ENCODE results near the gene SLC25A33. TPM values are rescaled to one million over a fixed set of nuclear protein-coding genes. Genes with fewer than 3 reads are reported as not detected.

The SLC25A33 gene
- total and polyA plus RNA-seq, 2 donors: 4.6 to 5.8 TPM

GRCh38 chr1:9606948-9607347, 67.7 kb downstream of the SLC25A33 start:
- no peak for DNase-seq (ENCODE audit: low read depth in 6 of 9, low spot score in 9 of 9)
- Histone ChIP-seq H3K4me3 (ENCODE audit: low read length in 2 of 2) (no peak overlapping the region), H3K27me3 (ENCODE audit: control insufficient read depth in 2 of 2, insufficient read depth in 1 of 2, low read length in 1 of 2) (no peaks in the 10 kb centered on the region), H3K9me3 (ENCODE audit: control insufficient read depth in 2 of 2, insufficient read depth in 1 of 2, low read length in 1 of 2) (no peaks in the 10 kb centered on the region), H3K4me1 (ENCODE audit: control insufficient read depth in 2 of 2, insufficient read depth in 2 of 2, low read length in 2 of 2) (peaks cover 0 to 4% of the 10 kb centered on the region in 2 donors), H3K36me3 (ENCODE audit: control insufficient read depth in 2 of 2, insufficient read depth in 2 of 2, low read length in 1 of 2) (peaks cover 55 to 66% of the 10 kb centered on the region in 2 donors), H3K27ac (ENCODE audit: low read depth in 1 of 2, low read length in 1 of 2) (no peak overlapping the region)
- 96% methylated on average over 10 of the region's 10 CpGs for WGBS

GRCh38 chr1:9607352-9607751, 68.1 kb downstream of the SLC25A33 start:
- no peak for DNase-seq (ENCODE audit: low read depth in 6 of 9, low spot score in 9 of 9)
- H3K27ac ChIP-seq (ENCODE audit: low read depth in 1 of 2, low read length in 1 of 2): no peak overlapping the region
- H3K4me3 ChIP-seq (ENCODE audit: low read length in 2 of 2): no peak overlapping the region
- WGBS: 97% methylated on average over 19 of the region's 19 CpGs
- peaks cover 53 to 66% of the 10 kb centered on the region in 2 donors for H3K36me3 ChIP-seq (ENCODE audit: control insufficient read depth in 2 of 2, insufficient read depth in 2 of 2, low read length in 1 of 2)
- peaks cover 0 to 4% of the 10 kb centered on the region in 2 donors for H3K4me1 ChIP-seq (ENCODE audit: control insufficient read depth in 2 of 2, insufficient read depth in 2 of 2, low read length in 2 of 2)
- no peaks in the 10 kb centered on the region for H3K27me3 ChIP-seq (ENCODE audit: control insufficient read depth in 2 of 2, insufficient read depth in 1 of 2, low read length in 1 of 2)
- H3K9me3 ChIP-seq (ENCODE audit: control insufficient read depth in 2 of 2, insufficient read depth in 1 of 2, low read length in 1 of 2): no peaks in the 10 kb centered on the region

- peaks cover 45 to 56% of the 10 kb centered on the region in 2 donors for H3K36me3 ChIP-seq (ENCODE audit: control insufficient read depth in 2 of 2, insufficient read depth in 2 of 2, low read length in 1 of 2)
- H3K9me3 ChIP-seq (ENCODE audit: control insufficient read depth in 2 of 2, insufficient read depth in 1 of 2, low read length in 1 of 2): no peaks in the 10 kb centered on the region
- WGBS: 97% methylated on average over 5 of the region's 5 CpGs
- H3K4me3 ChIP-seq (ENCODE audit: low read length in 2 of 2): no peak overlapping the region
- DNase-seq (ENCODE audit: low read depth in 6 of 9, low spot score in 9 of 9): no peak
- no peak overlapping the region for H3K27ac ChIP-seq (ENCODE audit: low read depth in 1 of 2, low read length in 1 of 2)
- H3K4me1 ChIP-seq (ENCODE audit: control insufficient read depth in 2 of 2, insufficient read depth in 2 of 2, low read length in 2 of 2): no peaks in the 10 kb centered on the region
- no peaks in the 10 kb centered on the region for H3K27me3 ChIP-seq (ENCODE audit: control insufficient read depth in 2 of 2, insufficient read depth in 1 of 2, low read length in 1 of 2)
Observed at GRCh38 chr1:9609998-9610397, 70.7 kb downstream of the SLC25A33 start.

GRCh38 chr1:9610548-9610947, 71.3 kb downstream of the SLC25A33 start:
- Histone ChIP-seq H3K36me3 (ENCODE audit: control insufficient read depth in 2 of 2, insufficient read depth in 2 of 2, low read length in 1 of 2) (peaks cover 45 to 55% of the 10 kb centered on the region in 2 donors), H3K27me3 (ENCODE audit: control insufficient read depth in 2 of 2, insufficient read depth in 1 of 2, low read length in 1 of 2) (no peaks in the 10 kb centered on the region), H3K27ac (ENCODE audit: low read depth in 1 of 2, low read length in 1 of 2) (no peak overlapping the region), H3K4me3 (ENCODE audit: low read length in 2 of 2) (no peak overlapping the region), H3K9me3 (ENCODE audit: control insufficient read depth in 2 of 2, insufficient read depth in 1 of 2, low read length in 1 of 2) (no peaks in the 10 kb centered on the region), H3K4me1 (ENCODE audit: control insufficient read depth in 2 of 2, insufficient read depth in 2 of 2, low read length in 2 of 2) (no peaks in the 10 kb centered on the region)
- DNase-seq (ENCODE audit: low read depth in 6 of 9, low spot score in 9 of 9): no peak
- 96% methylated on average over 25 of the region's 25 CpGs for WGBS

- Histone ChIP-seq H3K36me3 (ENCODE audit: control insufficient read depth in 2 of 2, insufficient read depth in 2 of 2, low read length in 1 of 2) (peaks cover 45 to 53% of the 10 kb centered on the region in 2 donors), H3K27ac (ENCODE audit: low read depth in 1 of 2, low read length in 1 of 2) (no peak overlapping the region), H3K4me3 (ENCODE audit: low read length in 2 of 2) (no peak overlapping the region), H3K4me1 (ENCODE audit: control insufficient read depth in 2 of 2, insufficient read depth in 2 of 2, low read length in 2 of 2) (no peaks in the 10 kb centered on the region), H3K9me3 (ENCODE audit: control insufficient read depth in 2 of 2, insufficient read depth in 1 of 2, low read length in 1 of 2) (no peaks in the 10 kb centered on the region), H3K27me3 (ENCODE audit: control insufficient read depth in 2 of 2, insufficient read depth in 1 of 2, low read length in 1 of 2) (no peaks in the 10 kb centered on the region)
- WGBS: 91% methylated on average over 13 of the region's 13 CpGs
- no peak for DNase-seq (ENCODE audit: low read depth in 6 of 9, low spot score in 9 of 9)
Observed at GRCh38 chr1:9611716-9612115, 72.5 kb downstream of the SLC25A33 start.

- WGBS: 98% methylated on average over 11 of the region's 11 CpGs
- H3K27me3 ChIP-seq (ENCODE audit: control insufficient read depth in 2 of 2, insufficient read depth in 1 of 2, low read length in 1 of 2): no peaks in the 10 kb centered on the region
- no peak for DNase-seq (ENCODE audit: low read depth in 6 of 9, low spot score in 9 of 9)
Observed at GRCh38 chr1:9612162-9612845, 73.0 kb downstream of the SLC25A33 start.

GRCh38 chr1:9612871-9613624, 73.8 kb downstream of the SLC25A33 start:
- H3K4me1 ChIP-seq (ENCODE audit: control insufficient read depth in 2 of 2, insufficient read depth in 2 of 2, low read length in 2 of 2): no peaks in the 10 kb centered on the region
- H3K9me3 ChIP-seq (ENCODE audit: control insufficient read depth in 2 of 2, insufficient read depth in 1 of 2, low read length in 1 of 2): no peaks in the 10 kb centered on the region
- no peaks in the 10 kb centered on the region for H3K27me3 ChIP-seq (ENCODE audit: control insufficient read depth in 2 of 2, insufficient read depth in 1 of 2, low read length in 1 of 2)
- WGBS: 97% methylated on average over 20 of the region's 20 CpGs
- DNase-seq (ENCODE audit: low read depth in 6 of 9, low spot score in 9 of 9): no peak
- H3K4me3 ChIP-seq (ENCODE audit: low read length in 2 of 2): no peak overlapping the region
- H3K36me3 ChIP-seq (ENCODE audit: control insufficient read depth in 2 of 2, insufficient read depth in 2 of 2, low read length in 1 of 2): peaks cover 39 to 46% of the 10 kb centered on the region in 2 donors
- no peak overlapping the region for H3K27ac ChIP-seq (ENCODE audit: low read depth in 1 of 2, low read length in 1 of 2)

More at GRCh38 chr1:9612162-9612845, 73.0 kb downstream of the SLC25A33 start:
- no peak overlapping the region for H3K27ac ChIP-seq (ENCODE audit: low read depth in 1 of 2, low read length in 1 of 2)
- no peak overlapping the region for H3K4me3 ChIP-seq (ENCODE audit: low read length in 2 of 2)
- H3K36me3 ChIP-seq (ENCODE audit: control insufficient read depth in 2 of 2, insufficient read depth in 2 of 2, low read length in 1 of 2): peaks cover 45 to 53% of the 10 kb centered on the region in 2 donors
- no peaks in the 10 kb centered on the region for H3K4me1 ChIP-seq (ENCODE audit: control insufficient read depth in 2 of 2, insufficient read depth in 2 of 2, low read length in 2 of 2)
- H3K9me3 ChIP-seq (ENCODE audit: control insufficient read depth in 2 of 2, insufficient read depth in 1 of 2, low read length in 1 of 2): no peaks in the 10 kb centered on the region

- Histone ChIP-seq H3K4me3 (ENCODE audit: low read length in 2 of 2) (no peak overlapping the region), H3K27ac (ENCODE audit: low read depth in 1 of 2, low read length in 1 of 2) (no peak overlapping the region), H3K27me3 (ENCODE audit: control insufficient read depth in 2 of 2, insufficient read depth in 1 of 2, low read length in 1 of 2) (no peaks in the 10 kb centered on the region), H3K36me3 (ENCODE audit: control insufficient read depth in 2 of 2, insufficient read depth in 2 of 2, low read length in 1 of 2) (peaks cover 32 to 40% of the 10 kb centered on the region in 2 donors), H3K9me3 (ENCODE audit: control insufficient read depth in 2 of 2, insufficient read depth in 1 of 2, low read length in 1 of 2) (no peaks in the 10 kb centered on the region), H3K4me1 (ENCODE audit: control insufficient read depth in 2 of 2, insufficient read depth in 2 of 2, low read length in 2 of 2) (no peaks in the 10 kb centered on the region)
- WGBS: 97% methylated on average over 17 of the region's 17 CpGs
- DNase-seq (ENCODE audit: low read depth in 6 of 9, low spot score in 9 of 9): no peak
Observed at GRCh38 chr1:9613625-9614299, 74.5 kb downstream of the SLC25A33 start.
